HG03045 (cell line): ENCODE measurements around the gene NCS1.

ENCODE experiments used
- ATAC-seq: cut with Tn5 transposase; IDR thresholded peaks from one replicate; pipeline ENCODE4 v1.9.1; 2021; ENCODE audit warnings: mild to moderate bottlenecking, moderate library complexity; ENCODE audit not compliant: unreplicated experiment

NCS1 gene

GRCh38 chr9:130193103-130193502 is 20.9 kb downstream of the NCS1 start:
- no peak for ATAC-seq

GRCh38 chr9:130193531-130194377 is 21.6 kb downstream of the NCS1 start:
- no peak for ATAC-seq

DNA sequence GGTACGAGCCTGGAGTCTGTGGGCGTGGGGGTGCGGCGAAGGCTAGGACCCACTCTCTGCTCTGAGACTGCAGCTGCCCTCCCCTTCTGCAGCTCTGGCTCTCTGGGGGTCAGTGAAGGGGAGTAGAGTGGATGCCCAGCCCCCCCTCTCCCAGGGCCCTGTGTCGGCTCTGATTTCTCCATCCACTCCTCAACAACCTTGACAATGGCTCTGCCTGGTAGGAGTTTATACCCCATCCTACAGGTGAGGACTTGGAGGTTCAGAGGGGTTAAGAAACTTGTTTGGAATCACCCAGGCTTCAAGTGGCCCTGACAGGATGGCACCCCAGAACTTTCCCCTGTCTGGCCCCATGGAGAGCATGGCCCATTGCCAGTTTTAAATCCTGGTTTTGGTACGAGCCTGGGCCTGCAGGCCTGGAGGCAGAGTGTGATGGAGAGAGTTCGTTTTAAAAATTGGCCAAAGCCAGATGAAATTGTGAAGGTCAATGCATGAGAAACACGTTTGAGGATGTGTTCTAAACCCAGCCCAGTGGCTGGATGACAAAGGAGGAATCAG is 22.3 kb downstream of the NCS1 start:
- ATAC-seq, result no peak

GRCh38 chr9:130195638-130196037 is 23.4 kb downstream of the NCS1 start:
- no peak for ATAC-seq

DNA sequence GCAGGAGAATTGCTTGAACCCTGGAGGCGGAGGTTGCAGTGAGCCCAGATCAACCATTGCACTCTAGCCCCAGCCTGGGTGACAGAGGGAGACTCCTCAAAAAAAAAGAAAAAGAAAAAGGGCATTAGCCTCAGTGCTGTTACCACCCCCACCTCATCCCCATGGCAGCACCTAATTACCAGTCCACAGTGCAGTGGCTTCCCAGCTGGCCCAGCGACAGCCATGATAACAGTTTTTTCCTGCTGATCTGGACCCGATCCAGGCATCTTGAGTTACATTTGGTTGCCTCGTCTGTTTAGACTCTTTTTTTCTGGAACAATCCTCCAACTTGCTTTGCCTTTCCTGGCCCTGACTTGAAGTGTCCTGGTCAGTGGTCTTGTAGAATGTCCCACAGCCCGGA is 24.4 kb downstream of the NCS1 start:
- no peak for ATAC-seq

GRCh38 chr9:130197386-130197785 is 25.2 kb downstream of the NCS1 start:
- no peak for ATAC-seq

DNA sequence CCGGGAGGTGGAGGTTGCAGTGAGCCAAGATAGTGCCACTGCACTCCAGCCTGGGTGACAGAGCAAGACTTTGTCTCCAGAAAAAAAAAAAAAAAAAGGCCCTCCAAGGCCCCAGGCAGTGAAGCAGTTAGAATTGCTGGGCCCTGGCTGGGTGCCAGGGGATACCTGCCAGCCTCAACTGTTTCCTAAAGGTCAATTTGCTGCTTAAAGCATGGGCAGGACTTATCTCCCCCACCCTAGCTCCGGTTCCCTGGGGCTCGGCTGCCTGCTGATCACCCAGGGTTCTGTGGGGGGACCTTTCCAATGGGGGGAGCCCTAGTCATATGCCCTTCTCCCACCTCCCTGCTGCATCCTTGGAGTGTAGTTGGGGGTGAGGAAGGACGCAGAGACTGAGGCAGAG is 25.7 kb downstream of the NCS1 start:
- no peak for ATAC-seq

GRCh38 chr9:130198501-130199179 is 26.4 kb downstream of the NCS1 start:
- ATAC-seq, result no peak

- ATAC-seq, result no peak
Measured at GRCh38 chr9:130199605-130200004, 27.4 kb downstream of the NCS1 start.

GRCh38 chr9:130200038-130200849 is 28.0 kb downstream of the NCS1 start:
- no peak for ATAC-seq

DNA sequence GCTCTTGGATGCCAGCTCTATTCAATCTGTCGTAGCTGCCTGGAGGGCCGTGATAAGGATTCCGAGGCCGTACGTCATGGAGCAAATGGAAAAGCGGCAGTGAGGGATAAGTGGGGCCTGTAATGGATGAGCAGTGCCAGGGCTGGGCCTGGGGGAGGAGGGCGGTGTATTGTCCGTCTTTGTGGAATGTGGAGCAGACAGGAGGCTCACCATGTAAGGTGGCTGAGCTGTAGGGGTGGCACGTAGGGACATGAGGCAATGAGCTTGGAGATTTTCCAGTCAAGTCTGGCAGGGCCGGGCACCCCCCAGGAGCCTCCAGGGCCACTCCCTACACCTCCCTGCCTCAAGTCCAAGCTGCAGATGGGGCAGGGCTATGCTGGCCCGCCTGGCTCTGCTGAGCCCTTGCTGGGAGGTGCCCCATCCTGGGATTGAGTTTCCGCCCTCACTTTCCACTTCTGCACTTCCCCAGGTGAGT is 29.2 kb downstream of the NCS1 start:
- ATAC-seq, result no peak

DNA sequence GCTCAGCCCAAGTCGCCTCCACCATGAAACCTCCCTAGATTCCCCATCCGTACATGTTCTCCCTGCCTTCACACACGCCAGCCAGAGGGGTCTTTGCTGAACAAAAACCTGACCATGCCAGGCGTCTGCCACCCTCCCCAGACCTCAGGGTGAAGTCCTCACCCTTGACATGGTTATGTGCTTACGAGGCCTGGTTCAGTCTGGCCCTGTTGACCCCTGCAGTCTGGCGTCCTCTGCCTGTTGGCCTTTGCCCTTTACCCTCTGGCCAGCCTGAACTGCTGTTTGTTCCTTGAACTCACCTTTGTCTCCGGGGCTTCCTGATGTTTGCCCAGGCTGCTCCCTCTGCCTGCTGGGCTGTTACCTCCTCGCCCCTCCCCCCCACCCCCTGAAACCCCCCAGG is 29.8 kb downstream of the NCS1 start:
- ATAC-seq, result no peak

GRCh38 chr9:130204341-130204740 is 32.1 kb downstream of the NCS1 start:
- no peak for ATAC-seq

DNA sequence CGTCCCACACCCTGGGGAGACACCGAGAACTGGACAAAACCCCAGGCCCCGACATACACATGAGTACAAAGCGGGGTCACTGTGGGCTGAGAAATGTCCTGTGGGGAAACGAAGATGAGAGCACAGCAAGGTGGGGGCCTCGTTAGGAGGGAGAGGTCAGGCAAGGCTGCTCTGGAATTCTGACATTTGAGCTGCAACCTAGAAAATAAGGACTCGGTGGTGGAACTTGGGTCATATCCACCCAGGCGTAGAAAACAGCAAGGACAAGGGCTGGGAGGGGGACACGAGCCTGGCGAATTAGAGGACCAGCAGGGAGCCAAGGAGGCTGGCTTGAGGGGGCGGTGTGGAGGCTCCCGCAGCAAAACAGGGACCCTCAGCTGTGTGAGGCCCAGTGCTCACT is 32.8 kb downstream of the NCS1 start:
- no peak for ATAC-seq

DNA sequence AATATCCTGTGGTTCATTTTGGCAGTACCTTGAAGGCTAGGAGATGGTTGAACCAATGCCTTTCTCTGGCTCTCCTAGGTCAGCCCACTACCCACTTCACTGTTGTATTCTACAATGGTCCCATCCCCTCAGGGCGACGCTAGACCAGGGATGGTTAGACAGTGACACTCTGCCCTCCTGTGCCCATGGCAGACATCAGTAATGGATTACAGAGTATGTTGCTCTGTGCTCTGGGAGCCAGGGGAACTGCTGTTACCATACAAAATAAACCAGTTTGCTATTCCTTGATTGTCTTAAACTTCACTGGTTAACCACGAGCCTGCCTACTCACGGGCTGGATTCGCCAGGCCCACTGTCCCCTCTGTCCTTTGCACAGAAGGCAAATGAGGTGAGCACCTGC is 33.7 kb downstream of the NCS1 start:
- ATAC-seq, result no peak

- ATAC-seq, result no peak
Measured at GRCh38 chr9:130206579-130206978, 34.4 kb downstream of the NCS1 start.

DNA sequence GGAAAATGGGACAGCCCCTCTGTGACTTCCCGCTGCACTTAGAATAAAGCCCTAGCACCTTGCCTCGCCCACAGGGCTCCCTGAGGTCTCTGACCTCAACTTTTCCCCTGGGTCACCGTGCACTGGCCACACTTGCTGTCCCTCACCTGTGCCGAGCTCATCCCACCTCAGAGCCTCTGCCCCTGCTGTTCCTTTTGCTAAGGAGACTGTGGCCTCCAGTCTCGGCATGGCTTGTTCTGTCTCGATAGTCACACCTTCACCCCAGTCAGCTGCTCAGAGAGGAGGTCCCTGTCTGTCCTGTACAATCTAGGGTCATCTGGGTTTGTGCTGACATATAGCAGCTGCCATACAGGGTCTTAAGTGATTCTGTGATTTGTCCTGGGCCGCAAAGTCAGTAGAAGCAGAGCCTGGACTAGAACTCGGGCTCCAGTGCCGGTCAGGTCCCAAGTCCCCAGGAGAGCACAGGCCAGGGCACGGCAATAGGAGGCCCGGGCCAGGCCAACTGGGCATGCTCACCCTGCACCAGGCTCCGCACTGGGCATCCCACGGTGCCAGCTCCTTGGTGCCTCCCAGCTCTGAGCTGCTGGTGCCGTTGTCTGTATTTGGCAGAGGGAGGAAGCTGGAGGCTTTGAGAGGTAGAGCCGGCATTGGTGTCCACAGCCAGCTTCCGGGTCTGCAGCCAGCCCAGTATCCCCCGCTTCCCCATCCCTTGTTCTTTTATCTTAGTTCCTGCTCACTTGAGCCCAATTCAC is 35.2 kb downstream of the NCS1 start:
- ATAC-seq, result no peak

DNA sequence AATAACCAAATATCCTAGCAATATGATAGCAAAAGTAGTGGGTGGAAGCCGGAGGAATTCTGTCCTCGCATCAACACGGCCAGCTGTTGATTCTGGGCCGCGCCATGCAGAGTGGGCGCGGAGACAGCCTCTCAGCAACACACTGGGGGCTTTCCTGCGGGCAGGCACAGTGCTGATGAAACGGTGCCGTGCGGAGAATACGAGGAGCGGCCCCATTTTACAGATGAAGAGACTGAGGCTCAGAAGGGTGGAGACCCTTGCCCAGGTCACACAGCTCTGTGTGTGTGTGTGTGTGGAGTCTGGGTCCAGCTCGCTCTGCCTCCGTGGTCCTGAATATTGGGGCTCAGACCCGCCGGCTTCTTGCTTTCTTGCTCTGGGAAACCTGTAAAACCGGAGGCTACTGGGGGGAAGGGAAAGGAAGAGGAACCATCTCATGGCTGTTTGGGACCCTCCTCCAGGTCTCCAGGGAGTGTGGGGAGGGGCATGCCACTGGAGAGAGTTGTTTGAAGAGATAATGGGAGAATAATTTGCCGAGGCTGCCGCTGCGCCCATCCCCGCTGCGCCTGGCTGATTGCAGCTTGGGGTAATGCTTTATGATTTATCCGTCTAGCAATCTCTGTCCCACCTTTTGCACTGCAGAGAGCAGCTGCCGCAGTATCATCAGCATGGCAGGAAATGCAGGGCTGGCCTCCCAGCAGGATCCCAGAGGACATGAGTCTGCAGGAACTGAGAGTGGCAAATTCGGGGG is 36.6 kb downstream of the NCS1 start:
- no peak for ATAC-seq

GRCh38 chr9:130209422-130209821 is 37.2 kb downstream of the NCS1 start:
- ATAC-seq, result no peak
